HG02970 (cell line): ENCODE measurements around the gene ELMO3.

Experiments
- ATAC-seq: cut with Tn5 transposase; IDR thresholded peaks from one replicate; pipeline ENCODE4 v1.9.1; 2021; ENCODE audit warnings: mild to moderate bottlenecking, moderate library complexity, moderate number of reproducible peaks; ENCODE audit not compliant: unreplicated experiment, low FRiP score

ELMO3 gene

DNA sequence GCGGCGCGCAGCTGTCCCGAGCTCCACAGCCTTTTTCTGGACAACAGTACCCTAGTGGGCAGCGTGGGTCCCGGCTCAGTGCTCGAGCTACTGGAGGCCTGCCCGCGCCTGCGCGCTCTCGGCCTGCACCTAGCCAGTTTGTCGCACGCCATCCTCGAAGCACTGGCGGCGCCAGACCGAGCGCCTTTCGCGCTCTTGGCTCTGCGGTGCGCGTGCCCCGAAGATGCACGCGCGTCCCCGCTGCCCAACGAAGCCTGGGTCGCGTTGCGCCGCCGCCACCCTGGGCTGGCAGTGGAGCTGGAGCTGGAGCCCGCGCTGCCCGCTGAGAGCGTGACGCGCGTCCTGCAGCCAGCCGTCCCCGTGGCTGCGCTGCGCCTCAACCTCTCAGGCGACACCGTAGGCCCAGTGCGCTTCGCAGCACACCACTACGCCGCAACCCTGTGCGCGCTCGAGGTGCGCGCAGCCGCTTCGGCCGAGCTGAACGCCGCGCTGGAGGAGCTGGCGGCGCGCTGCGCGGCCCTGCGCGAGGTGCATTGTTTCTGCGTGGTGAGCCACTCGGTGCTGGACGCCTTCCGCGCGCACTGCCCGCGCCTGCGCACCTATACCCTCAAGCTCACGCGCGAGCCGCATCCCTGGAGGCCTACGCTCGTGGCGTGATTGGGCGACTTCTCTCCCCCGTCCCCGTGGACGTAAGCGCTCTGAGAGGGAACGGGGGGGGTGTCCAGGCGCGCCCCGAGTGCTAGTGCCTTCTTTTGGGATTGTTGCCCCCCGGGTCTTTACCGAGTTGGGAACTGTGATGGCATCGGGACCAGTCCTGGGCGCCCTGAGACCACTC lies 35.5 kb upstream of the ELMO3 start:
- ATAC-seq = no peak

DNA sequence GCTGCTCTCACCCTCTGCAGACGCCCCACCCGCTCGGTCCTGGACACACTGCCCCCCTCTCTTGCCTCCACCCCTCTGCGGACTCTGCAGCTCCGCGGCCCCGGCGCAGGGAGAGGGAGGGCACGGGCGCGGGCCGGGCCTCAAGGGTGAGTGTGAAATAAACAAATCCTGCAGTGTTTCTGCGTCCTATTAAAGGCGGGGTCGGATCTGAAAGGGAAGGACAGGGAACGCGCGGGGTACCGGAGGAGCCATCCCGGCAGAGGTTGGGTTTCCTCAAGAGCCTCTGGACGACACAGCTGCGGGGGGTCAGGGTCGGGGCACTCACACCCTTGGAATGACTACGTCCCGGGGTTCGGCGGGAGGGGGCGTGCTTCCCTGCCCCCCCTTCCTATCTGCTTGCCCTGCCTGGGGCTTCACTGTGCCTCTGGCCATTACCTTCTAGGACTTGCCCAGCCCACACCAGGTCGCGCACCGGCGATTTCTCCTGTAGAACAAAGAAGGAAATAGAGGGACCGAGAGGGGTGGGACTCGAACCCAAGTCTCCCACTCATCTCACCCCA lies 34.9 kb upstream of the ELMO3 start:
- ATAC-seq = no peak

DNA sequence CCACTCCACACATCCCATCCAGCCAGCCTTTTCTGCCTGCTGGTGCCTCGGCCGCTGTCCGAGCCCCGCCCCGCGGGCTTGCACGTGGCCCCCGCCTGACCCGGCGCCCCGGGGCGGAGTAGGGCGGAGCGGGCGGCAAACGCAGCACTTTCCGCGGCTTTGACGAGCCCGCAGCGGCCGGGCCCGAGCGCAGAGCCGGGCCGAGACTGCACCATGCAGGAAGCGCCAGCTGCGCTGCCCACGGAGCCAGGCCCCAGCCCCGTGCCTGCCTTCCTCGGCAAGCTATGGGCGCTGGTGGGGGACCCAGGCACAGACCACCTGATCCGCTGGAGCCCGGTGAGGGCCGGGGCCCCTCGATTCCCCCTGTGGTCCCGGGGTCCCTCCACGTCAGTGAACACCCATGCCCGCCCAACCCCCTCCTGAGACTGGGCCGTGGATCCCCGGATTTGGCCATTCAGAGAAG lies 34.3 kb upstream of the ELMO3 start, which contains the start of gene HSF4:
HSF4 (plus strand) TSS at position 147 of the 463 bp plus-strand sequence; CDS start at position 214, 67 bp downstream.
- ATAC-seq = no peak

DNA sequence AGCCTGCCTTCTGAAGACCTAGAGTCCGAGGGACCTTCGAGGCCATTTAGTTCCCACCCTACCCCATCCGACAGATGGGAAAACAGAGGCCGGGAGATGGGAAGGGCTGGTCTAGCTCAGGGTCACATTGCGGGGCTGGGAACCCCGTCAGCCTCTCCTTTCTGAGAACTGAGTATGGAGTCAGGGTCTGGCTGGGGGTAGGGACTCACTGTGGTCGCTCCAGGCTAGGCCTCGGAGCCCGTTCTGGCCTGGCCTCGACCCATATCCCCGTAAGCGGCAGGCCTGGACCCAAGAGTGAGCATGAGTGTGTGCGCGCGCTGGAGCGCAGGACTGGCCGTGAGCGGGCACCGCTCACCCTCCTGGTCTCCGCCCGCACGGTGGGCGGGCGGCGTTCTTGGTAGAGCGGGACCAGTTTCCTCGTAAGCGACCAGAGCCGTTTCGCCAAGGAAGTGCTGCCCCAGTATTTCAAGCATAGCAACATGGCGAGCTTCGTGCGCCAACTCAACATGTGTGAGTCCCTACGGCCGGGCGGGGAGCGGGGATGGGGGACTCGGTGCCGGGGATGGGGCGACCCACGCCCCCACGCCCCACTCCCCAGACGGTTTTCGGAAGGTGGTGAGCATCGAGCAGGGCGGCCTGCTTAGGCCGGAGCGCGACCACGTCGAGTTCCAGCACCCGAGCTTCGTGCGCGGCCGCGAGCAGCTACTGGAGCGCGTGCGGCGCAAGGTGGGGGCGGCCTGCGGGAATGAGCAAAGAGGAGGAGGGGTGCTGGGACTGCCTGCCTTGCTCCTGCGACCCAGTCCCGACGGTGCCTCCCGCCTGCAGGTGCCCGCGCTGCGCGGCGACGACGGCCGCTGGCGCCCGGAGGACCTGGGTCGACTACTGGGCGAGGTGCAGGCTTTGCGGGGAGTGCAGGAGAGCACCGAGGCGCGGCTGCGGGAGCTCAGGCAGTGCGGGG lies 33.5 kb upstream of the ELMO3 start:
- no peak for ATAC-seq

DNA sequence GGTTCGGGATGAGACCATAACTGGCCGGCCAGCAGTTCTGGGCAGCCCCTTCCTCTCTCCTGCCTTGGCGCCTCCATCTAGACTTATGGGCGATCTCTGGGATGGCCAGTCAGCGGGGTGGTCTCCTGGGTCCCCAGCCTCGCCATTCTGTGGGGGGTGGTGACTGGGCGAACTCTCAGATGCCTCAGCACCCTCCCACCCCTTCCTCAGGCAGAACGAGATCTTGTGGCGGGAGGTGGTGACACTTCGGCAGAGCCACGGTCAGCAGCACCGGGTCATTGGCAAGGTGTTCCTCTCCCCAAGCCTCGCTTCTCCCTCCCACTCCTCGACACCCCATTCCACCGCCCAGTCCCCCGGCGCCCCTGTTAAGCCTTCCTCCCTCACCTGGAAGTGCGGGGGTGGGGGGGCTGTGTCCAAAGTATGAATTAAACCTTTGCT lies 32.8 kb upstream of the ELMO3 start:
- no peak for ATAC-seq

DNA sequence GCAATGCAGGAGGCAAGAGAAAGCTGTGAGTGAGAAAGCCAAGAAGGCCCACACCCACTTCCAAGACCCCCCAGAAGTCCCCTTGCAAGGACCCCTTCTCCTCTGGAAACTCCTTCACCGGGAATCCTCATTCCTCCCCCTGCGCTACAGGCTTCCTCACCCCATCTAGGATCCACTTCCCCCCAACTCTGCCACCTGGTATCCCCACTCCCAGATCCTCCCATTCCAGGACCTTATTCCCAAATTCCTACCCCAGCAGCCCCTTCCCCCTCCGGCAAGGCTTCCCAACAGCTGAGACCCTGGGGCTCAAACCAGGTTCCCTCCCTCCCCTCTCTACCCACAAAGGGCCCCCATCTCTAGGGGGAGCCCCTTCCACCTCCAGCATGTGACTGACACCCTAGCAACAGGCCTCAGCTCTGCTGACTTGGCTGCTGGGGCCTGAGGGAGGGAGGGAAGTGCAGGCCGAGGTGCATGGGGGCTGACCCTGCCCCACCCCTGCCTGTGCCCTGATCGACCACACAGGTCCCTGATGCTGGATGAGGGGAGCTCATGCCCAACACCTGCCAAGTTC lies 32.2 kb upstream of the ELMO3 start:
- ATAC-seq = no peak

DNA sequence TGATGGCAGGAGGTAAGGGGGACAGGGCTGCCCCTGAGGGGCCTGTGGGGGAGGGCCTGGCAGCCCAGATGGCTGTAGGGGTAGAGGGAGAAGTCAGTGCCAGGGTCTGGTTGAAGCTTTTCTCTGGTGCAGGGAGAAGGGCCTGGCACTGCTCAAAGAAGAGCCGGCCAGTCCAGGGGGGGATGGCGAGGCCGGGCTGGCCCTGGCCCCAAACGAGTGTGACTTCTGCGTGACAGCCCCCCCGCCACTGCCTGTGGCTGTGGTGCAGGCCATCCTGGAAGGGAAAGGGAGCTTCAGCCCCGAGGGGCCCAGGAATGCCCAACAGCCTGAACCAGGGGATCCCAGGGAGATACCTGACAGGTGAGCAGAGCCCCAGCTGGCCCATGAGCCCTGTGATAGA lies 31.3 kb upstream of the ELMO3 start:
- ATAC-seq = no peak

DNA sequence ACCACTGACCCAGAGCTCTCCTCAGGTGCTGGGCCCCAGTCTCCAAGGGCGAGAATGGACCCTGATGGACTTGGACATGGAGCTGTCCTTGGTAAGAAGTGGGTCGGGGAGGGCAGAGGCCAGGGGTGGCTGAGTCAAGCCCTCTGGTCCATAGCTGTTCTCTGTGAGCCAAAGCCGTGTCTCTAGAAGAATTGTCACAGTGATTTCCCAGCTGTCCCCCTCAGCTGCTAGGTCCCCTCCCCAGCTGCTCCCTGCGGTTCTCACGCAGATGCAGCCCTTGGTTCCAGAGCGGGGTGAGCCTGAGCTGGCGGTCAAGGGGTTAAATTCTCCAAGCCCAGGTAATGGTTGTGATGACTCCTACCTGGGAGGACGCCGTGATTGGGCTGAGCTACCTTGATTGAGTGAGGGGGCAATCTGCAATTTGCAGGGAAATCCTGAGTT lies 29.9 kb upstream of the ELMO3 start:
- ATAC-seq = no peak

DNA sequence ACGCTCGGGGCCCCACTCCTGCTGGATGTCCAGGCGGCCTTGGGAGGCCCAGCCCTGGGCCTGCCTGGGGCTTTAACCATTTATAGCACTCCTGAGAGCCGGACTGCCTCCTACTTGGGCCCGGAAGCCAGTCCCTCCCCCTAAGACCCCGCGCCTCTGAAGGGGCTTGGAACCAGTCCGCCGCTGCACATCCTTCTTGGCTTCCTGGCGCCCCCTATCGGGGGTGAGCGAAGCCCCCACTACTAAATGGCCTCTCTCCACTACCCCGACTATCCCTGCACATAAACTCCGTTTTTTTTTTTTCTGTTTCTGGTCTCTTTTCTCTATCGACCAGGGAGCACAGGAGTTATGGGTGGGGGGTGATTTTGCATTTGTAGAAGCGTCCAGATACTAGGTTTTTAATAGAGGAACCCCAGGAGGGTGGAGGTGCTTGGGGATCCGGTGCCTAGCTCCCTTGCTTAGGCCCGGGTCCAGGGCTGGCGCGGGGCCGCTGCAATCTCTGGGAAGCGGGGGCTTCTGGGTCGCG lies 29.2 kb upstream of the ELMO3 start:
- no peak for ATAC-seq

DNA sequence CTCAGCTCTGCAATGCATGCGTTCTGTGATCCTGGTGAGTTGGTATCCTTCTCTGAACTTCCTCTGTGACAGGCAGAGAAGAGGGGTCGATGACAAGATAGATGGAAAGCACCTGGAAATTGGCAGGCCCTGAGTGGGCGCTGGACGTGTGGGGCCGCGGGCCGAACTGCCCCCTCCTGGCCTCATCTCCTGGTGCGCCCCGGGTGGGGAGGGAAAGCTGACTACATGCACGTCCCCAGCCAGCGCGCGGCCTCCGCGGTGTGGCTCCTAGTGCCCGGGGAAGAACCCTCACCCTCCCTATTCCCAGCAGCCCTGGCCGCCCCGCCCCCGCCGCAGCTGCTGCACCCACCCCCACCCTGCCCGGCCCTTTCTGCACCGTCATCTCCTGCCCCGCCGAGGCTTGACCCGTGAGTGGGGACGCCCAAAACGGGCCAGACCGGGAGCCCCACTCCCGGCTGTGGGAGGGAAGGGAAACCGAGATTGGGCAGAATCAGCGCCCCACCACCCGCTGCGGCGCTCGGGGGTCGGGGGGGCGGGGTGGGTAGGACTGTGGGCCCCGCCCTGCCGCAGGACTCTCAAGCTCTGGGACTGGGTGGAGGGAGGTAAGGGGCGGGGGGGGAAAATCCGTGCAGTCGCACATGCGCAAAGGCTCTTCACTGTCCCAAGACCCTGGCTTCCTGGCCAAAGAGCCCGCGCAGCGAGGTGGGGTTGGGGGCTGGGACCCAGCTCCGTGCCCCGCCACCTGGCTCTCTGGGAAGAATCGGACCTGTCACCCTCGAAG lies 28.6 kb upstream of the ELMO3 start, which contains the start of gene NOL3:
NOL3 (plus strand) TSS at position 371 of the 781 bp plus-strand sequence.
- no peak for ATAC-seq

DNA sequence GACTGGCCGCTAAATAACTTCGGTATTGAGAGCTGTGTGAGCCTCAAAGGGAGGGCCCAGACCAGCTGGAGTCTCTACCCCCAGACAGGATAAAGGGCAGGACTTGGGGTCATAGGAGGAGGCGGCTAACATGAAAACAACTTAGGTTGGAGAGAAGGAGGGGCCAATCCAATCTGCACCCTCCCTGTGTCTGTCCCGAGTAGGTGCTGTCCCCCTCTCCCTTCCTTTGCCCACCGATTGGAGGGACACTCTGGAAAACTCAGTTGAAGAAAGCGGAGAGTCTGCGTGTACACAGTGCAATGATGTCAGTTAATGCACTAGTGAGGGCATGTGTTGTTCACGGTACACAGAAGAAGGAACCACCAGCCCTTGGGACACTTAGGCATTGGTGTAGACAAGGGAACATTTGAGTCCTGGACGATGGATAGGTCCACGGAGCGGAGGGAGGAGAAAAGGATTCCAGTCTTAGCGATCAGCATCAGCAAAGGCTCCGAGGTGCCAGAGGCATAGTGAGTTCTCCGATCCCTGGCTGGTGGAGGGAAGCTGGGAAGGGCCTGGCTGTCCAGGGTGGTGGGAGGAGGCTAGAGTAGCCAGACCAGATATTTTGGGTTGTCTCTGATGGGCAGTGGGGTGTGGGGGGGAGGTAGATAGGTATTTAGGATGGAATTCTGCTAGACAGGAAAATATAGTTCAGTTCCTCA lies 27.8 kb upstream of the ELMO3 start:
- no peak for ATAC-seq

DNA sequence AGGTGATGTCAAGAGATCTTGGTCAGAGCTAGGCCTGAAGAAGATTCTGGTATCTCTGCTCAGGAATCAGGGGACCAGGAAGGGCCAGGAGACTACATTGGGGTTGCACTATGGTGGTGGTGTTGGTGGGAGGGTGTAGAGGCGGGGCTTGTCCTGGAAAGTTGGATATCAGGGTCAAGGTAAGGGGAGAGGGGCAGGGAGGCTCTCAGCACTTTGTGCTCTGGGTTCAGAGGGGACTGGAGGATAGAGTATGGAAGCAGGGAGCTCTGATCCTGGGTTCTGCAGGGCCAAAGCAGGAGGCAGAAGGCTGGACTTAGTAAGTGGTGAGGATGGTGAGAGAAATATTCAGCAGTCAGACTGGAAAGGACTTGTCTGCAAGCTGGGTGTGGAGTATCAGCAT lies 25.6 kb upstream of the ELMO3 start:
- ATAC-seq = no peak

DNA sequence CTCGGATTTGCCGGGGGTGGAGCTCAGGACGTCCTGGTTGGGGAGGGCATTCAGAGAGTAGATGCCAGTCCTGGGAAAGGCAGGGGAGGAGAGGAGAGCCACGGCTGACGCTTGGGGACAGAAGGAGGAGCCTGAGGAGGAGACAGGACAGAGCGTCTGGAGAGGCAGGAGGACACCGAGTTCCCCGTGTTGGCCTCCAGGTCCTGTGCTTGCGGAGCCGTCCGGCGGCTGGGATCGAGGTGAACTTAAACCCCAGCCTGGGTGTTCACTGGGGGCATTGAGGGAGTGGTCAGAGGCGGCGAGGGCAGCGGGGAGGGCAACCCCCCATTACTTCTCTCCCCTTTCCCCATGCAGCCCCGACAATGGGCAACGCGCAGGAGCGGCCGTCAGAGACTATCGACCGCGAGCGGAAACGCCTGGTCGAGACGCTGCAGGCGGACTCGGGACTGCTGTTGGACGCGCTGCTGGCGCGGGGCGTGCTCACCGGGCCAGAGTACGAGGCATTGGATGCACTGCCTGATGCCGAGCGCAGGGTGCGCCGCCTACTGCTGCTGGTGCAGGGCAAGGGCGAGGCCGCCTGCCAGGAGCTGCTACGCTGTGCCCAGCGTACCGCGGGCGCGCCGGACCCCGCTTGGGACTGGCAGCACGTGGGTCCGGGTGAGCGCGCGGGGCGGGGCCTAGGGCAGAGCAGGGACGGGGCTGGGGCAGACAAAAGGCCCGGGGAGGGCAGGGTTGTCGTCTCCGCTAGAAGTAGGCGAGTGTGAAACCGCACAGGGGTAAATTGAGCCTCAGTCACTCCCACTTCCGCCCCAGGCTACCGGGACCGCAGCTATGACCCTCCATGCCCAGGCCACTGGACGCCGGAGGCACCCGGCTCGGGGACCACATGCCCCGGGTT lies 24.9 kb upstream of the ELMO3 start:
- ATAC-seq = no peak

DNA sequence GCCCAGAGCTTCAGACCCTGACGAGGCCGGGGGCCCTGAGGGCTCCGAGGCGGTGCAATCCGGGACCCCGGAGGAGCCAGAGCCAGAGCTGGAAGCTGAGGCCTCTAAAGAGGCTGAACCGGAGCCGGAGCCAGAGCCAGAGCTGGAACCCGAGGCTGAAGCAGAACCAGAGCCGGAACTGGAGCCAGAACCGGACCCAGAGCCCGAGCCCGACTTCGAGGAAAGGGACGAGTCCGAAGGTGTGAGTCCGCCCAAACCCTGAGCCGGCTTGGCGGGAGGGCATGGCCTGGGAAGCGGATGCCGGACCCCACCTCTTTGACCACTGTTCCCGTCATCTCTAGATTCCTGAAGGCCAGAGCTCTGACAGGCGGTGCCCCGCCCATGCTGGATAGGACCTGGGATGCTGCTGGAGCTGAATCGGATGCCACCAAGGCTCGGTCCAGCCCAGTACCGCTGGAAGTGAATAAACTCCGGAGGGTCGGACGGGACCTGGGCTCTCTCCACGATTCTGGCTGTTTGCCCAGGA lies 24.2 kb upstream of the ELMO3 start:
- no peak for ATAC-seq

DNA sequence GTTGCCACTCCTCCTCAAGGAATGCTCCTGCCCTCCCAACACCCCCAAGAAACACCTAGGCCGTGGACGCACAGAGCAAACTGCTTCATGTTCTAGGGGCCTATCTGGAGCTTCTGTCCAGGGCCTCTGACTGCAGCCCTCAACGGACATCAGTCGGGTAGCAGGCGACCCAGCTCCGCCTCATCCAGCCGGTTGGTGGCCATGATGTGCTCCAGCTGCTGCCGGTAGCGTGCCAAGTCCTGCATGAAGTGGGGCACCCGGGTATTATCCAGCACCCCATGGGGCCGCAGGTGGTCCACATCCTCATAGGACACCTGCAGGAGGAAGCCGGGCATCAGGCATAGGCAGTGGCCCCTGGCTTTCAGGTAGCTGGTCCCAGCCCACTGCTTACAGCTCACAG lies 22.3 kb upstream of the ELMO3 start:
- no peak for ATAC-seq

DNA sequence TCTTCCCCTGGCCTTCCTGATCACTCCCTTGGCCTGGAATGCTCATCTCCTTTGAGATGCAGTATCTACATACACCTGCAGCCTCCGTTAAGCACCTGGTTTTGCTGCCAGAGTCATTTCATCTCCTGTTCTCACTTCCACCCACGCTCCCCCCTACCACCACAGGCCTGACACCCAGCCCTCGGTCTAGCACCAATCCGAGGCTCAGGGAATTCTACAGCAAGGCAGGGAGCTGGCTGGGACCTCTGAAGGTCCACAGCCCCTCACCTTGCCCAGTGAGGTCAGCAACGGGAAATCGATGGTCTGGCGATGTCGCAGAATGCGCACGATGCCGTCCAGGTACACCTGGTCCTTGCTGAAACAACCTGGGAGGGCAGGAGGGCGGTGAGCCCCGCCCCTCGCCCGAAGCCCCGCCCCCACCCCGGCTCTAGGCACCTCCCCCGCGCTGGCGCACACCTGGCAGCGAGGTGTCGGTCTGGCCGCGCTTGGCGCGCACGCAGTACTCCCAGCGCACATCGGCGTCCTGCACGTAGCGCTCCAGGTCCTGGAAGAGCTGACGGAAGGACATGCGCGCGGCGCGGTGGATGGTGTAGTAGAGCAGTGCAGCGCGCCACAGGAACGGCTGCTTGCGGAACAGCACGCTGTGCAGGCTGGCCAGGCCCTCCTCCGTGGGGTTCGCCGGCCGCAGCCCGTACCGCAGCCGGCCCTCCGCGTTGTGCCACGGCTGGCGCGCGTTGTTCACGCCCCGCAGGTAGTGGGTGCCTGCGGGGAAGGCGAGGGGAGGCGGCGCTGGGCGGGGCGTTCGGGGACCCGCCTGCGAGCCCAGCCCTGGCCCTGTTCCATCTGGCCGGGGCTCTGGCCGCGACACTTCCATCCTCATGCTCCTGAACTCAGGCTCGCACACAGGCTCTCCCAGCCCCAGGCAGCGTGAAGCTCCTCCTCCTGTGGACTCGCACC lies 20.9 kb upstream of the ELMO3 start:
- no peak for ATAC-seq
